Right atrium auricular region (tissue), 2 donors: ENCODE data around the gene ADGRV1. TPM values are rescaled to one million over a fixed set of nuclear protein-coding genes. Genes with fewer than 3 reads are reported as not detected.
"Not testable (repeated sequence)": the region's sequence is repeated elsewhere in the genome, so short reads cannot be mapped to it uniquely, and the experiment has no call there.

Source experiments
- DNase-seq: peaks from one replicate; pipeline ENCODE4 v3.0.0-alpha.2; 2019; ENCODE audit warnings: low spot score
- H3K27ac ChIP-seq, 2 donors: fragments of 200-600 bp; sonication (generic); 1 replicate in 1 of 2; 2 replicates in 1 of 2; pipeline ENCODE4 v1.5.1; 2016 to 2019
- H3K27me3 ChIP-seq, 2 donors: fragments of 200-600 bp; sonication (generic); one replicate each; pipeline versions ENCODE4 v1.5.1 to v1.6.0; 2017 to 2019
- H3K36me3 ChIP-seq: fragments of 200-600 bp; sonication (generic); one replicate; pipeline ENCODE4 v1.5.1; 2016
- H3K4me1 ChIP-seq, 2 donors: fragments of 200-600 bp; sonication (generic); one replicate each; pipeline versions ENCODE4 v1.5.1 to v1.6.0; 2017 to 2019
- H3K4me3 ChIP-seq, 2 donors: fragments of 200-600 bp; sonication (generic); 1 replicate in 1 of 2; 2 replicates in 1 of 2; pipeline ENCODE4 v1.5.1; 2017 to 2019; ENCODE audit warnings: mild to moderate bottlenecking in 1 of 2, moderate library complexity in 1 of 2
- H3K9me3 ChIP-seq, 2 donors: fragments of 200-600 bp; sonication (generic); one replicate each; pipeline ENCODE4 v1.5.1; 2019
- total RNA-seq, 2 donors: library from RNA; depleted of rRNA; stranded (reverse); fragments of >200 nt; gene quantifications; one replicate each; pipeline ENCODE4 v1.1.0, GENCODE V29; 2016
- TF ChIP-seq, protein P1 (sequence below), 2 donors: fragments of 200-600 bp; sonication (generic); IDR thresholded peaks; one replicate each; pipeline ENCODE4 v1.5.1; 2019; ENCODE audit warnings: antibody characterized with exemption in 2 of 2

ADGRV1 gene
- total RNA-seq, 2 donors from 2014 or later: 1.4 to 1.8 TPM

DNA sequence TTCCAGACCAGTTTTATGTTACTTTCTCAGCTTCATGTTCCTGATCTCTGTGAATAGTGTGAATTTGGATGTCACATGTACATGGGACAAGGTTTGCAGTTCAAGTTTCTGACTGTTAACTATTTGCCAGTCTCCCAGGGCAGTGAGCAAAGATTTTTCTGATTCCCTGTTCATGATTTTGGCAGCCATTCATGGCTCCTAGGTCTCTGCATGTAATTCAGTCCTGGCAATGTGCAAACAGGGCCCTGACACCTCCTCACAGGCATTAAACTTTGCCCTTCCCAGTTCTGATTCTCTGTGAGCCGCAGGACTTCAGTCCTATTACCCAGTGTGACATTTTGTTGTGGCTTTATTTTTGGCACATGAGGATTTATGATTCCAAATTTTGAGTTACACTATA, 474.8 kb downstream of the ADGRV1 start:
- H3K4me1 ChIP-seq: no peaks in the 10 kb centered on the region
- TF ChIP-seq, protein P1, sequence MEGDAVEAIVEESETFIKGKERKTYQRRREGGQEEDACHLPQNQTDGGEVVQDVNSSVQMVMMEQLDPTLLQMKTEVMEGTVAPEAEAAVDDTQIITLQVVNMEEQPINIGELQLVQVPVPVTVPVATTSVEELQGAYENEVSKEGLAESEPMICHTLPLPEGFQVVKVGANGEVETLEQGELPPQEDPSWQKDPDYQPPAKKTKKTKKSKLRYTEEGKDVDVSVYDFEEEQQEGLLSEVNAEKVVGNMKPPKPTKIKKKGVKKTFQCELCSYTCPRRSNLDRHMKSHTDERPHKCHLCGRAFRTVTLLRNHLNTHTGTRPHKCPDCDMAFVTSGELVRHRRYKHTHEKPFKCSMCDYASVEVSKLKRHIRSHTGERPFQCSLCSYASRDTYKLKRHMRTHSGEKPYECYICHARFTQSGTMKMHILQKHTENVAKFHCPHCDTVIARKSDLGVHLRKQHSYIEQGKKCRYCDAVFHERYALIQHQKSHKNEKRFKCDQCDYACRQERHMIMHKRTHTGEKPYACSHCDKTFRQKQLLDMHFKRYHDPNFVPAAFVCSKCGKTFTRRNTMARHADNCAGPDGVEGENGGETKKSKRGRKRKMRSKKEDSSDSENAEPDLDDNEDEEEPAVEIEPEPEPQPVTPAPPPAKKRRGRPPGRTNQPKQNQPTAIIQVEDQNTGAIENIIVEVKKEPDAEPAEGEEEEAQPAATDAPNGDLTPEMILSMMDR (IDR thresholded peaks at IDR 0.05): no peak
- H3K27me3 ChIP-seq: no peaks in the 10 kb centered on the region
- no peaks in the 10 kb centered on the region for H3K9me3 ChIP-seq
- no peak for DNase-seq
- no peaks in the 10 kb centered on the region for H3K36me3 ChIP-seq
- no peak overlapping the region for H3K27ac ChIP-seq
- H3K4me3 ChIP-seq: no peak overlapping the region

DNA sequence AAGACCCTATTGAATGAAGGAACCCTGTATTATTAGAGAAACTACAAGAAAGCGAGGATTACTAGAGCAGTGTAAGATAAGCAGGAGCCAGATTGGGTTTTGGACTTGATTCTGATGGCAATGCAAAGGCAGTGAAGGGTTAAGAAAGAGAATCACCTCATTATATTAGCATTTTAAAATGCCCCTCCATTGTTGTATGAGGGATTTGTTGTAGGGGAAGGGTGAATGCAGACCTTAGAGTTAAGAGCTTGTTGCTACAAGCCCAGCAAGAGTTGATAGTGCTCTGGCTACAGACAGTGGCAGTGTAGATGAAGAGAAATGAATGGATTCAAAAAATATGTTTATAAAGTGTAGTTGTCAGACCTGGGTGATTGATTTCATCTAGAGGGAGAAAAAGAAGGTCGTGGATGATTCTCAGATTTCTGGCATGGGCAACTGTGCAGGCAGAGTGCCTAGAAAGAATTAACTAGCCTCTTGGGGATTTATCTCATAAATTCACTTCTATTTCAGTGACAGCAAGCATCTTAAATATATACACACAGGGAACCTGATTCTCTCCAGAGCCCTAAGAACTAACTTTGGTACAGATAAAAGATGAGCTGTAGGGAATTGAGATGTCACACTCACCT, 479.7 kb downstream of the ADGRV1 start:
- Histone ChIP-seq H3K36me3 (no peaks in the 10 kb centered on the region), H3K27ac (no peak overlapping the region), H3K9me3 (no peaks in the 10 kb centered on the region), H3K27me3 (no peaks in the 10 kb centered on the region), H3K4me3 (no peak overlapping the region), H3K4me1 (no peaks in the 10 kb centered on the region)
- TF ChIP-seq, protein P1 (IDR thresholded peaks at IDR 0.05): no peak
- no peak for DNase-seq

DNA sequence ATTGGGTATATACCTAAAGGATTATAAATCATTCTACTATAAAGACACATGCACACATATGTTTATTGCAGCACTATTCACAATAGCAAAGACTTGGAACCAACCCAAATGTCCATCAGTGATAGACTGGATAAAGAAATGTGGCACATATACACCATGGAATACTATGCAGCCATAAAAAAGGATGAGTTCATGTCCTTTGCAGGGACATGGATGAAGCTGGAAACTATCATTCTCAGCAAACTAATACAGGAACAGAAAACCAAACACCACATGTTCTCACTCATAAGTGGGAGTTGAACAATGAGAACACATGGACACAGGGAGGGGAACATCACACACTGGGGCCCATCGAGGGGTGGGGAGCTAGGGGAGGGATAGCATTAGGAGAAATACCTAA, 482.5 kb downstream of the ADGRV1 start:
- not testable (repeated sequence) for H3K27me3 ChIP-seq, DNase-seq, H3K9me3 ChIP-seq, H3K4me1 ChIP-seq, H3K36me3 ChIP-seq, H3K4me3 ChIP-seq, H3K27ac ChIP-seq

DNA sequence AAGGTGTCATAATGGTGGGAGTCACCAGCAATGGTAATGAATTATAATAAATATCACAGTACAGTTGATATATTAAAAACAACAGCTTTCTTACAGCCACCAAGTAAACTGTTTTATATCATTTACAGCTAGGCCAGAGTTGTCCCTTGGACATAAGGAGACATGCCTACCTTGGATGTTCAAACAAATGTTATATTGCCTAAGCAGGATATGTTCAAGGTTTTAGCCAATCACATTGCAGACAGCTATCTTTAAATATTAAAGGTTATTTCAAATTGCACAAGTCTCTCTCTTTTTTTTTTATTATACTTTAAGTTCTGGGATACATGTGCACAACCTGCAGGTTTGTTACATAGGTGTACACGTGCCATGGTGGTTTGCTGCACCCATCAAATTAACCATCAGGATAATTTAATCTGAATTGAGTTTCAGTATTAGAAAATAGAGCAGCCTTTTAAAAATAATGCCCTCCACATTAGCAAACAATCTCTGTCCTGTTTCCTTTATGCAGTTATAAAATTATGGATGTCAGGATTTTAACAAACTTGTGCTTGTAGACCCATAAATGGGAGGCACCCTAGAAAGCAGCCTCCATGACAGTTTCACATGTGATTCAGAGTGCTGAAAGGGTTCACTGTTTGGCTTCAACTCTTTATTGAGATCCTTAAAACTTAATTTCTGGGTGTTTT, 483.8 kb downstream of the ADGRV1 start:
- DNase-seq: no peak
- Histone ChIP-seq H3K4me1 (no peaks in the 10 kb centered on the region), H3K36me3 (no peaks in the 10 kb centered on the region), H3K27ac (no peak overlapping the region), H3K9me3 (no peaks in the 10 kb centered on the region), H3K4me3 (no peak overlapping the region), H3K27me3 (no peaks in the 10 kb centered on the region)
- TF ChIP-seq, protein P1 (IDR thresholded peaks at IDR 0.05): no peak

DNA sequence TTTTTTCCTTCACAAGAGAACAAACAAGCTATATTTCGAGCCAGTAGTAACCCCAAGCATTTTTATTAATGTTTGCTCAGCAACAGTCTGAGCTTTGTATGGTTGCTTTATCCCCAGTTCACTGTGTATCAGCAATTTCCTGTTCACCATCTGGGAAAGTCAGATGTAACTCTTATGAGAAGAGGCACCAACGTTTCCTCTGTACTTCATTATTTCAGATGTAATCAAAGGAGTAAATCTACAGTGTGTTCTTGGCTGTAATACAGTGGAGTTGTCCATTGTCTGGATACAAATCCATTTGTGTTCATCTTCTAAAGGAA, 484.3 kb downstream of the ADGRV1 start:
- Histone ChIP-seq H3K4me3 (no peak overlapping the region), H3K36me3 (no peaks in the 10 kb centered on the region), H3K4me1 (no peaks in the 10 kb centered on the region), H3K9me3 (no peaks in the 10 kb centered on the region), H3K27ac (no peak overlapping the region), H3K27me3 (no peaks in the 10 kb centered on the region)
- TF ChIP-seq, protein P1 (IDR thresholded peaks at IDR 0.05): no peak
- no peak for DNase-seq

DNA sequence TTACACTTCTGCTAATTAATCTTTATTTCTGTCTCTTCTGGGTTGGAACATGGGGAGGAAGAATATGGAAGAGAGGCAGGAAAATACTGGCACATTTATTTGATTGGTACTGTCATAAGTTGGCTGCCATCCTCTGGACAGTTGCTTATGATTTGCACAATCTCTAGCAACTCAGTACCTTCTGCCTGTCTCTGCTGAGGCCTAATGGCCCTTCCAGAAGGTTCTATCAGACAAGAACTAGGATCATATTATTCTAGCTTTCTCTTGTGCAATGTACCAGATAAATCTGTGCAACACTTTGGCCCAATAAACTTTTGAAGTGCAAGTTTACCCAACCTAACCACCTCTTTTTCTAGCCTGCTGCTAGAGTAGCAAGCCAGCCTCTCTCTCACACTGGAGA, 489.5 kb downstream of the ADGRV1 start:
- Histone ChIP-seq H3K4me3 (no peak overlapping the region), H3K9me3 (no peaks in the 10 kb centered on the region), H3K36me3 (no peaks in the 10 kb centered on the region), H3K4me1 (no peaks in the 10 kb centered on the region), H3K27ac (no peak overlapping the region), H3K27me3 (no peaks in the 10 kb centered on the region)
- TF ChIP-seq, protein P1 (IDR thresholded peaks at IDR 0.05): no peak
- no peak for DNase-seq
